Erythroblast (primary cell): ENCODE data around the gene NRG3.

ENCODE experiments used
- GATA1 ChIP-seq: IDR thresholded peaks from 2 replicates; pipeline ENCODE4 v1.6.1; 2011; ENCODE audit warnings: low read depth, mild to moderate bottlenecking, control low read depth, low read length, moderate library complexity
- POLR2A ChIP-seq: IDR thresholded peaks from 2 replicates; pipeline ENCODE4 v1.6.1; 2011; ENCODE audit warnings: mild to moderate bottlenecking, low read length

DNA sequence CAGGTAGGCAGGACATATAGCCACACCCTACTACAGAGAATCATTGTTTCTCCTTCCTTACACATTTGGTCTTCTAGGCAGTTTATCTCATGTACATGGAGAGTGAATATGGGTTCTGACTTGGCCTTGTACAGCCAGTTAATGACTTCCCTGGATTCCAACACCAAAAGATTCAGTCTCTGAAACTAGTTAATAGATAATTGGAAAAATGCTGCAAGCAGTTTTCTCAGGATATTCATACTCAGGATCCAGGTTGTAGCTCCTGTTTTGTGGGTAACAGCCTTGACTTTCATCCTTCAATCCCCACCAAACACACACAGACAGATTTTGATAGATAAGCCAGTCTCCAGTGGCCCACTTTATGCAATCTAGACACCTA is 690.2 kb downstream of the NRG3 start:
- TF ChIP-seq POLR2A (no peak), GATA1 (no peak)
